ENCODE data around the gene RMRP.
"Not testable (repeated sequence)": the region's sequence is repeated elsewhere in the genome, so short reads cannot be mapped to it uniquely, and the experiment has no call there.

Gene RMRP

GRCh38 chr9:35612843-35613242 is 45.0 kb downstream of the RMRP start:
- DNase-seq (ENCODE audit: low spot score) (no peak), FAIRE-seq (peak; percentile 44)

GRCh38 chr9:35612066-35612465 is 45.8 kb downstream of the RMRP start:
- FAIRE-seq; DNase-seq (ENCODE audit: low spot score): not testable (repeated sequence)

GRCh38 chr9:35611230-35611797 is 46.5 kb downstream of the RMRP start:
- DNase-seq (ENCODE audit: low spot score) (peak; percentile 58), FAIRE-seq (peak; percentile 44)

- DNase-seq (ENCODE audit: low spot score) (no peak), FAIRE-seq (no peak)
These were observed 48.0 kb downstream of the RMRP start for GRCh38 chr9:35609820-35610163.

GRCh38 chr9:35609001-35609819 is 48.6 kb downstream of the RMRP start:
- no peak for FAIRE-seq
- DNase-seq (ENCODE audit: low spot score): no peak

GRCh38 chr9:35608221-35608620 is 49.6 kb downstream of the RMRP start:
- no peak for DNase-seq (ENCODE audit: low spot score)
- no peak for FAIRE-seq
